HG03060 (cell line): ENCODE data around the gene MTARC2.
"Not testable (repeated sequence)": the region's sequence is repeated elsewhere in the genome, so short reads cannot be mapped to it uniquely, and the experiment has no call there.

Experiments
- ATAC-seq: cut with Tn5 transposase; IDR thresholded peaks from one replicate; pipeline ENCODE4 v1.9.1; 2021; ENCODE audit warnings: low read depth, moderate number of reproducible peaks; ENCODE audit not compliant: unreplicated experiment

Gene MTARC2

GRCh38 chr1:220730486-220730885 is 17.6 kb upstream of the MTARC2 start:
- ATAC-seq, result no peak

DNA sequence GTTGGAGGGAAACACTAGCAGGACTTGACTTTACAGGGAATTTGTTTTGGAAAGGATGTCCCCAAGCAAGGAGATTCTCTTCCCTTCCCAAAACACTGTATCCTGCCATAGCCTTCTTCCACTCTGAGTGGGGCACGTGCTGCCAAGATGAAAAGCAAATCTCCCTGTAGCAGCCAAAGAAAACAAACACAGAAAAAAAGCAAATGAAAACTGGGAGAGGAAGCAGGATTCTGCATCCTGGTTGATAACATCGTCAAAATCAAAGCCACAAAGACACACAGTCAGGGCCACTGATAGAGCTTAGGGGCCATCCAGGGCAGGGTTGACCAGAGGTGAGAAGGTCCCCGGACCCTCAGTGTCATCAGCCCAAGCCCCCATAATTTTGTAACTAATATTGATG is 16.0 kb upstream of the MTARC2 start:
- ATAC-seq, result no peak

- ATAC-seq, result peak; percentile 14
Measured at GRCh38 chr1:220732621-220733020, 15.5 kb upstream of the MTARC2 start.

DNA sequence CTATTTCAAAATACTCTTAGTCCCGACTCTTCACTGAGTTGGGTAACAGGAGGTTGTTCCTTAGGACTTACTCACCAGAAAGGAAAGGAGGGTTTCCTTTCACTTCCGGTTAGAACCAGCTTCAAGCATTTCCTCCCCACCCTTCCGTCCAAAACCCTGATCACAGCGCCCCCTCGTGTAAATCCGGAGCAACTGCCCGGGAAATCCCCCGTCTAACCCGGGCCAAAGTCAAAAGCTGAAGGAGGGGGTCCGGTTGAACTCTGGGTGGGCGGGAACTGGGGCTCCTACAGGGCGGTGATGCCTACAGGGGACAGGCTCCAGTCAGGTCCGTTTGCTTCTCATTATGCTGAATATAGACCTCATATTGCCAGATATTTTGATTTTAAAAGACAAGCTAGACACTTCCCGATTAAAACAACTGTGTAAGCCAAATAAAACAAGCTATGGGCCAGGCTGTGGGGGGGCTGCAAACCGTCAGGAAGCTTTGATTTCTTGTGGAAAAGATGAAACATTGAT is 15.0 kb upstream of the MTARC2 start:
- peak; percentile 65 for ATAC-seq

- ATAC-seq, result no peak
Measured at GRCh38 chr1:220734571-220735326, 13.4 kb upstream of the MTARC2 start.

- not testable (repeated sequence) for ATAC-seq
Measured at GRCh38 chr1:220736283-220736682, 11.8 kb upstream of the MTARC2 start.

DNA sequence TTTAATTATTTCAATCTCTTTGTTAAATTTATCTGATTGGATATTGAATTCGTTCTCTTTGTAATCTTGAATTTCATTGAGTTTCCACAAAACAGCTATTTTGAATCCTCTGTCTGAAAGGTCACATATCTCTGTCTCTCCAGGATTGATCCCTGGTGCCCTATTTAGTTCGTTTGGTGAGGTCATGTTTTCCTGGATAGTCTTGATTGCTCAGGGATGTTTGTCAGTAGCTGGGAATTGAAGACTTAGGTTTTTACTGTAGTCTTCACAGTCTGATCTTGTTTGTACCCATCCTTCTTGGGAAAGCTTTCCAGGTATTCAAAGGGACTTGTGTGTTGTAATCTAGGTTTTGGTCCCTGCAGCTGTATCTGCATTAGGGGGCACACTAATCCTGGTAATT is 6.8 kb upstream of the MTARC2 start:
- no peak for ATAC-seq

GRCh38 chr1:220741825-220742224 is 6.3 kb upstream of the MTARC2 start:
- ATAC-seq, result no peak

DNA sequence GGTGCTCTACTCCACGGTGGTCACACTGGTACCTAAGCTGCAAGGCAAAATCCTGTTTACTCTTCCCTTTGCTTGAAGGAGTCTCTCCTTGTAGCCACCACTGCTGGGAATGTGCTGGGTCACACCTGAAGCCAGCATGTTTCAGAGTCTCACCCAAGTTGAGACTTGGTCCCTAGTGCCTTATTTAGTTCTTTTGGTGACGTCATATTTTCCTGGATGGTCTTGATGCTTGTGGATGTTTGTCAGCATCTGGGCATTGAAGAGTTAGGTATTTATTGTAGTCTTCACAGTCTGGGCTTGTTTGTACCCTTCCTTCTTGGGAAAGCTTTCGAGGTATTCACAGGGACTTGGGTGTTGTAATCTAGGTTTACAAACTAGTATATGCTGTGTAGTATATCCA is 5.6 kb upstream of the MTARC2 start:
- no peak for ATAC-seq

DNA sequence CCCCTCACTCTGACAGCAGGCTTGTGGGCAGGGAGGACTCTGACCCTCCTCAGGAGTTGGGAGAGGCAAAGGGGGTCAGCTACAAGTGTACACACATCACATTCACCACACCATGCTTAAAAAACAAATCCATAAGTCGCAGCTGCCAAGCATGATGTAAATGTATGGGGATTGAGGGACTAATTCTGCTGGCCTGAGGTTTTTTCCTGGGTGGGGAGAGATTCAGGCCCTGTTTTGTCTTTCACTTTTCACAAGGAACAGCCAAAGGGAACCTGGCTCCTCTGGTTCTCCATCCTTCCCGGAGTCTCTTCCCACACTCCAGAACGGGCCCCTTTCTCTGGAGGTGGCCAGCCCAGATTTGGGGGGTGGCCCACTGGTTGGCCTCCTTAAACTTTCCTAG is 1.3 kb upstream of the MTARC2 start:
- ATAC-seq, result no peak

DNA sequence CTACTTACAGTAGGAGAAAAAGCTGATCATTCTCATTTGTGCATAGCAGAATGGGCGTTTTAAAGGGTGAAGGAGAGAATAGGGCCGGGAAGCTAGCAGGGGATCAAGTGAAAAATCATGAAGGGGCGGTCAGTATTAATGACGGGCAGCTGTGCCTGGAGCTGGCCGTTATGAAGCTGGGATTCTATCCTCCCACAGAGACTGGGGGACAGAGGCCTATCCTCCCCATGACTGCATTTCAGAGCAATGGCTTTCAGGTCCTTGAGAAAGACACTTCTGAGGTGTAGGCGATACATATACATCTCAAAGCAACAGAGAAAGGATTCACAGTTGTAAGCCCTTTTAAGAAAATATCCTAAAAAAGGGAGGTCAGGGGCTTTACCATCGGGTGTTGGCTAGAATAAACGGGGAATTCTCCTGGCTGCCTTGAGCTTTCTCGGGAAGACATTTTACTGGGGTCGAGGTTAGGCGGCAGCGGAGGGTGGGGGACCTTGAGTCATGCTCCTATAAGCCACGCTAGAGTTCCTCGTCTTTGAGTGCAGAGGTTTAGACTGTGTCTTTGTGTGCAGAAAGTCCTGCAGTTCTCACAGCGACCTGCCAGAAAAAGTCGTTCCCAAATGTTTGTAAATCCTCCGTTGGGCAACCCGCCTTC is 559 bp upstream of the MTARC2 start:
- ATAC-seq, result no peak

GRCh38 chr1:220748936-220749335 is 814 bp downstream of the MTARC2 start:
- ATAC-seq, result no peak

GRCh38 chr1:220750131-220750515 is 2.0 kb downstream of the MTARC2 start:
- ATAC-seq, result no peak

- no peak for ATAC-seq
Measured at GRCh38 chr1:220751111-220751510, 3.0 kb downstream of the MTARC2 start.

GRCh38 chr1:220754212-220754917 is 6.2 kb downstream of the MTARC2 start:
- ATAC-seq, result no peak

- ATAC-seq, result no peak
Measured at GRCh38 chr1:220754918-220755295, 6.8 kb downstream of the MTARC2 start.

- ATAC-seq, result no peak
Measured at GRCh38 chr1:220755309-220755708, 7.2 kb downstream of the MTARC2 start.

DNA sequence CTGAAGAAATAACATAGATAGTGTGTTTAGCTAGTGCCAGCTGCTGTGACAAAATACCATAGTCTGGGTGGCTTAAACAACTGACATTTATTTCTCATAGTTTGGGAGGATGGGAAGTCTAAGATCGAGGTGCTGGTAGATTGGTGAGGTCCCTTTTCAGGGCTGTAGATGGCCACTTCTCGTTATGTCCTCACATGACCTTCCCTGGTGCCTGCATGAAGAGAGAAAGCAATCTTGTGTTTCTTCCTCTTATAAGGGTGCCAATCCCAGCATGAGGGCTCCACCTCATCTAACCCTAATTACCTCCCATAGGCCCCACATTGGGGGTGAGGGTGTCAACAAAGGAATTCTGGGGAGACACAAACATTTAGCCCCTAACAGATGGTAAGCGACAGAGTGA is 9.3 kb downstream of the MTARC2 start:
- ATAC-seq, result no peak

DNA sequence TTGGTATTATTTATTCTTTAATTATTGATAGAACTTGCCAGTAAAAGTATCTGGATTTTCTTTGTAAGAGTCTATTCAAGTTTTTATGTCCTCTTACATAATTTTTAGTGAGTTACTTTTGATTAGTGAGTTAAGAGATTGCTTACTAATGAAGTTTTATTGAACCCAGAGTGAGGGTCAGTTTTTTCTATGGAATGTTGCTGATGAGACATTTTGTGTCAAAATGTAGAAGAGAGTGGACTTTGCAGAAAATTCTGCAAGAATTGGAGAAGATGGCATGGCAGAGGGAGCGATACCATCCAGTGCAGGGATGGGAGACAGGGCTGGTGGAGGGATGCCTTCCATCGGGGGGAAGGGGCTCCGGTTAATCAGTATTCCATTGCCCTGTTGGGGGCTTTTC is 11.0 kb downstream of the MTARC2 start:
- ATAC-seq, result no peak

DNA sequence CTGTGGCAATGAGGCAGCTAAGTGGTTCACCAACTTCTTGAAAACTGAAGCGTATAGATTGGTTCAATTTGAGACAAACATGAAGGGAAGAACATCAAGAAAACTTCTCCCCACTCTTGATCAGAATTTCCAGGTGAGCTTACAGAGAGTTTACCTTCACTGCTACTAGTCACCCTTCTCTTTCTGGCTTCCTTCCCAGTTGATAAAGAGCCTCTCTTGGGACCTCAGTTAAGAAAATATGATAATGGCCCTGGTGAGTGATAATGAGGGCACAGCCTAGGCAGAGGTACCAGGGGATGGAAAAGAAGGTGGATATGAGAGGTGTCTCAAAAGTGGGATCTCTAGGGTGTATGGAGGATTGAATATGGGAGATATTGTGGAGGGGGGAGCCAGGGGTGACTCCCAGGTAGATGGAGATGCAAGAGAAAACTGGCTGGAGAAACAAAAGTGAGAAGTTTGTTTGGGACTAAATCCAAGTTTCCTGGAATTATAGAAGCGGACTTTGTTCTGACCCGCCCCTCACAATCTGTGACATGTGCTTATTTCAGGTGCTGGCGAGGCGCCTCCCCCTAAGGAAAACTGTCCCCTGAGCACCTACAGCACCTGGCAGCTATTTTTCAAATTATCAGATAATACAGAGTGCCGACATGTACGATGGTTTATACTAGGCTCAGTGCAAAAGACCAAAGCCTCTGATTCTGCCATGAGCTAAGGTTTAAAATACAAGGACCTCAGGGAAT is 13.7 kb downstream of the MTARC2 start:
- ATAC-seq, result no peak

DNA sequence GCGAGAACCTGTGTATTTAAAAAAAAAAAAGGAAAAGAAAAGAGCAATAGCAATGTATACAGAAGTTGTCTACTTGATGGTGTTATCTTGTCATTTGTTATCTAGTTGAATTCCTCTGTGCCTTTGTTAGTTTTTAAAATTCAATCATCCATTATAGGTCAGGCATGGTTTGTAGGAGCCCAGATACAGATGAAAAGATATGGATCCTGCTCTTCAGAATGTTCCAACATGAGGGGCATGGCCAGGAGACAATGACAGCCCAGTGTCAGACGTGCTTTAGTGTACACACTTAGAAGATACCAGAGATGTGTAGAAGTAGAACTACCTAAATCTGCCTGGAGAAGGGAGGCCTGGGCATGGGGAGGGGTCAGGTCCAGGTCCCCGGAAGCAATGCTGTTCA is 16.6 kb downstream of the MTARC2 start:
- ATAC-seq, result no peak
